ENCODE results near the gene SCUBE2.
A peak's percentile ranks its signal among the peaks of the same experiment; 100 is the strongest.
"Not testable (repeated sequence)": the region's sequence is repeated elsewhere in the genome, so short reads cannot be mapped to it uniquely, and the experiment has no call there.

Gene SCUBE2

GRCh38 chr11:9042488-9042887 is 48.9 kb downstream of the SCUBE2 start:
- no peak for DNase-seq (ENCODE audit: low read depth)

GRCh38 chr11:9041747-9042146 is 49.7 kb downstream of the SCUBE2 start:
- DNase-seq (ENCODE audit: low read depth): no peak

GRCh38 chr11:9040410-9040809 is 51.0 kb downstream of the SCUBE2 start:
- DNase-seq (ENCODE audit: low read depth): no peak

- DNase-seq (ENCODE audit: low read depth): no peak
Measured at GRCh38 chr11:9039863-9040262, 51.5 kb downstream of the SCUBE2 start.

GRCh38 chr11:9039198-9039597 is 52.2 kb downstream of the SCUBE2 start:
- DNase-seq (ENCODE audit: low read depth): no peak

- DNase-seq (ENCODE audit: low read depth): no peak
Measured at GRCh38 chr11:9038541-9038940, 52.9 kb downstream of the SCUBE2 start.

- no peak for DNase-seq (ENCODE audit: low read depth)
Measured at GRCh38 chr11:9037963-9038362, 53.4 kb downstream of the SCUBE2 start.

GRCh38 chr11:9037046-9037780 is 54.2 kb downstream of the SCUBE2 start:
- DNase-seq (ENCODE audit: low read depth): no peak

- no peak for DNase-seq (ENCODE audit: low read depth)
Measured at GRCh38 chr11:9030601-9031000, 60.8 kb downstream of the SCUBE2 start.

GRCh38 chr11:9029422-9029821 is 62.0 kb downstream of the SCUBE2 start:
- no peak for DNase-seq (ENCODE audit: low read depth)

GRCh38 chr11:9028581-9028980 is 62.8 kb downstream of the SCUBE2 start:
- no peak for DNase-seq (ENCODE audit: low read depth)

GRCh38 chr11:9025101-9025850 is 66.1 kb downstream of the SCUBE2 start:
- no peak for DNase-seq (ENCODE audit: low read depth)

GRCh38 chr11:9022961-9023680 is 68.3 kb downstream of the SCUBE2 start:
- DNase-seq (ENCODE audit: low read depth): no peak

GRCh38 chr11:9020916-9021315 is 70.5 kb downstream of the SCUBE2 start:
- no peak for DNase-seq (ENCODE audit: low read depth)

GRCh38 chr11:9019861-9020260 is 71.5 kb downstream of the SCUBE2 start:
- no peak for DNase-seq (ENCODE audit: low read depth)

GRCh38 chr11:9017773-9018172 is 73.6 kb downstream of the SCUBE2 start:
- no peak for DNase-seq (ENCODE audit: low read depth)

GRCh38 chr11:9016916-9017642 is 74.3 kb downstream of the SCUBE2 start:
- DNase-seq (ENCODE audit: low read depth): no peak

GRCh38 chr11:9015677-9016076 is 75.7 kb downstream of the SCUBE2 start:
- peak; percentile 29 for DNase-seq (ENCODE audit: low read depth)

GRCh38 chr11:9014826-9015225 is 76.6 kb downstream of the SCUBE2 start:
- no peak for DNase-seq (ENCODE audit: low read depth)

- no peak for DNase-seq (ENCODE audit: low read depth)
Measured at GRCh38 chr11:9013373-9013772, 78.0 kb downstream of the SCUBE2 start.

- DNase-seq (ENCODE audit: low read depth): not testable (repeated sequence)
Measured at GRCh38 chr11:9009538-9009937, 81.9 kb downstream of the SCUBE2 start.

- no peak for DNase-seq (ENCODE audit: low read depth)
Measured at GRCh38 chr11:9008661-9009060, 82.7 kb downstream of the SCUBE2 start.
